ENCODE measurements around the gene ZNF609.

Gene ZNF609

GRCh38 chr15:64699751-64700388, 239.5 kb downstream of the ZNF609 start:
- no peak overlapping the region for H3K4me2 ChIP-seq (ENCODE audit: low read length)
- no peak for TF ChIP-seq CTCF (IDR thresholded peaks at IDR 0.05; ENCODE audit: low read depth, low read length)
- TF ChIP-seq EZH2phosphoT487 (IDR thresholded peaks at IDR 0.05; ENCODE audit: low read depth) = no peak
- H3K36me3 ChIP-seq (replicated peaks; ENCODE audit: low read depth, low read length) = peaks cover 14% of the 10 kb centered on the region
- H3K9ac ChIP-seq (ENCODE audit: low read length) = no peak overlapping the region
- H3K4me3 ChIP-seq (ENCODE audit: low read length) = no peak overlapping the region
- H3K27me3 ChIP-seq (ENCODE audit: low read depth, low read length) = no peaks in the 10 kb centered on the region
- no peaks in the 10 kb centered on the region for H3K9me3 ChIP-seq (ENCODE audit: insufficient read depth, low read length)
- peaks cover 72% of the 10 kb centered on the region for H3K79me2 ChIP-seq (ENCODE audit: low read length)
- H3K4me1 ChIP-seq (ENCODE audit: low read length) = peaks cover 30% of the 10 kb centered on the region
- no peak overlapping the region for H3K27ac ChIP-seq (ENCODE audit: low read length)
- H4K20me1 ChIP-seq (ENCODE audit: insufficient read depth, low read length) = peaks cover 64% of the 10 kb centered on the region
- H2AFZ ChIP-seq (ENCODE audit: low read depth, low read length) = no peak overlapping the region

GRCh38 chr15:64701051-64701450, 240.7 kb downstream of the ZNF609 start:
- H3K79me2 ChIP-seq (ENCODE audit: low read length) = peaks cover 63% of the 10 kb centered on the region
- no peak overlapping the region for H2AFZ ChIP-seq (ENCODE audit: low read depth, low read length)
- H4K20me1 ChIP-seq (ENCODE audit: insufficient read depth, low read length) = peaks cover 53% of the 10 kb centered on the region
- no peak overlapping the region for H3K27ac ChIP-seq (ENCODE audit: low read length)
- H3K9ac ChIP-seq (ENCODE audit: low read length) = no peak overlapping the region
- peak overlapping the region; percentile 88 for H3K4me2 ChIP-seq (ENCODE audit: low read length)
- no peaks in the 10 kb centered on the region for H3K9me3 ChIP-seq (ENCODE audit: insufficient read depth, low read length)
- TF ChIP-seq CTCF (IDR thresholded peaks at IDR 0.05; ENCODE audit: low read depth, low read length) = no peak
- no peak for TF ChIP-seq EZH2phosphoT487 (IDR thresholded peaks at IDR 0.05; ENCODE audit: low read depth)
- H3K4me1 ChIP-seq (ENCODE audit: low read length) = peaks cover 18% of the 10 kb centered on the region
- H3K27me3 ChIP-seq (ENCODE audit: low read depth, low read length) = no peaks in the 10 kb centered on the region
- no peak overlapping the region for H3K4me3 ChIP-seq (ENCODE audit: low read length)
- peaks cover 14% of the 10 kb centered on the region for H3K36me3 ChIP-seq (replicated peaks; ENCODE audit: low read depth, low read length)

- peak overlapping the region; percentile 88 for H3K4me2 ChIP-seq (ENCODE audit: low read length)
- TF ChIP-seq CTCF (IDR thresholded peaks at IDR 0.05; ENCODE audit: low read depth, low read length) (no peak), EZH2phosphoT487 (IDR thresholded peaks at IDR 0.05; ENCODE audit: low read depth) (no peak)
- no peaks in the 10 kb centered on the region for H3K9me3 ChIP-seq (ENCODE audit: insufficient read depth, low read length)
- H2AFZ ChIP-seq (ENCODE audit: low read depth, low read length) = no peak overlapping the region
- no peaks in the 10 kb centered on the region for H3K27me3 ChIP-seq (ENCODE audit: low read depth, low read length)
- H4K20me1 ChIP-seq (ENCODE audit: insufficient read depth, low read length) = peaks cover 47% of the 10 kb centered on the region
- H3K27ac ChIP-seq (ENCODE audit: low read length) = no peak overlapping the region
- H3K79me2 ChIP-seq (ENCODE audit: low read length) = peaks cover 57% of the 10 kb centered on the region
- peaks cover 17% of the 10 kb centered on the region for H3K4me1 ChIP-seq (ENCODE audit: low read length)
- 0 out of 2 replicates have a peak overlapping the region, but pooled peaks have one; percentile 15 for H3K9ac ChIP-seq (ENCODE audit: low read length)
- peak overlapping the region; percentile 98 for H3K4me3 ChIP-seq (ENCODE audit: low read length)
- H3K36me3 ChIP-seq (replicated peaks; ENCODE audit: low read depth, low read length) = peaks cover 14% of the 10 kb centered on the region
Observed at GRCh38 chr15:64701482-64702184, 241.3 kb downstream of the ZNF609 start.

- H3K9me3 ChIP-seq (ENCODE audit: insufficient read depth, low read length) = no peaks in the 10 kb centered on the region
- no peaks in the 10 kb centered on the region for H3K27me3 ChIP-seq (ENCODE audit: low read depth, low read length)
- peaks cover 17% of the 10 kb centered on the region for H3K4me1 ChIP-seq (ENCODE audit: low read length)
- H3K27ac ChIP-seq (ENCODE audit: low read length) = peak overlapping the region; percentile 47
- peak overlapping the region; percentile 98 for H3K4me3 ChIP-seq (ENCODE audit: low read length)
- peak overlapping the region; percentile 95 for H2AFZ ChIP-seq (ENCODE audit: low read depth, low read length)
- peak overlapping the region; percentile 96 for H3K4me2 ChIP-seq (ENCODE audit: low read length)
- H4K20me1 ChIP-seq (ENCODE audit: insufficient read depth, low read length) = peaks cover 39% of the 10 kb centered on the region
- TF ChIP-seq CTCF (IDR thresholded peaks at IDR 0.05; ENCODE audit: low read depth, low read length) (no peak), EZH2phosphoT487 (IDR thresholded peaks at IDR 0.05; ENCODE audit: low read depth) (no peak)
- H3K79me2 ChIP-seq (ENCODE audit: low read length) = peaks cover 47% of the 10 kb centered on the region
- H3K36me3 ChIP-seq (replicated peaks; ENCODE audit: low read depth, low read length) = peaks cover 14% of the 10 kb centered on the region
- peak overlapping the region; percentile 98 for H3K9ac ChIP-seq (ENCODE audit: low read length)
Observed at GRCh38 chr15:64702816-64703631, 242.6 kb downstream of the ZNF609 start.
